ENCODE results near the gene AP1S2.

Gene AP1S2

GRCh38 chrX:15812192-15812938 lies 42.2 kb downstream of the AP1S2 start:
- DNase-seq (ENCODE audit: extremely low read depth in 1 of 2, low read depth in 1 of 2) = no peak

GRCh38 chrX:15808254-15808653 lies 46.4 kb downstream of the AP1S2 start:
- no peak for DNase-seq (ENCODE audit: extremely low read depth in 1 of 2, low read depth in 1 of 2)

- no peak for DNase-seq (ENCODE audit: extremely low read depth in 1 of 2, low read depth in 1 of 2)
These were observed 50.0 kb downstream of the AP1S2 start for GRCh38 chrX:15804563-15804962.

- no peak for DNase-seq (ENCODE audit: extremely low read depth in 1 of 2, low read depth in 1 of 2)
These were observed 56.9 kb downstream of the AP1S2 start for GRCh38 chrX:15797707-15798106.

- no peak for DNase-seq (ENCODE audit: extremely low read depth in 1 of 2, low read depth in 1 of 2)
These were observed 63.8 kb downstream of the AP1S2 start for GRCh38 chrX:15790769-15791290.

- peak; percentile 71 to 78 for DNase-seq (ENCODE audit: extremely low read depth in 1 of 2, low read depth in 1 of 2)
These were observed 64.4 kb downstream of the AP1S2 start, which contains the start of gene ZRSR2 for GRCh38 chrX:15789979-15790768. Gene ZRSR2, plus strand, starts transcription at chrX:15790484. Its CDS starts 12 bp downstream, at chrX:15790496.

- DNase-seq (ENCODE audit: extremely low read depth in 1 of 2, low read depth in 1 of 2) = no peak
These were observed 67.7 kb downstream of the AP1S2 start for GRCh38 chrX:15786915-15787314.

GRCh38 chrX:15785176-15785750 lies 69.3 kb downstream of the AP1S2 start:
- no peak for DNase-seq (ENCODE audit: extremely low read depth in 1 of 2, low read depth in 1 of 2)

- no peak for DNase-seq (ENCODE audit: extremely low read depth in 1 of 2, low read depth in 1 of 2)
These were observed 72.5 kb downstream of the AP1S2 start for GRCh38 chrX:15781961-15782699.

Data from activated CD8-positive, alpha-beta memory T cell treated with anti-CD3 and anti-CD28 coated beads for 1 hour (primary cell).